ENCODE data around the gene LEKR1. TPM values are rescaled to one million over a fixed set of nuclear protein-coding genes. Genes with fewer than 3 reads are reported as not detected.
"Not testable (repeated sequence)": the region's sequence is repeated elsewhere in the genome, so short reads cannot be mapped to it uniquely, and the experiment has no call there.

The LEKR1 gene
- total RNA-seq, 2 experiments from 2014 or later: 1.4 to 1.6 TPM

DNA sequence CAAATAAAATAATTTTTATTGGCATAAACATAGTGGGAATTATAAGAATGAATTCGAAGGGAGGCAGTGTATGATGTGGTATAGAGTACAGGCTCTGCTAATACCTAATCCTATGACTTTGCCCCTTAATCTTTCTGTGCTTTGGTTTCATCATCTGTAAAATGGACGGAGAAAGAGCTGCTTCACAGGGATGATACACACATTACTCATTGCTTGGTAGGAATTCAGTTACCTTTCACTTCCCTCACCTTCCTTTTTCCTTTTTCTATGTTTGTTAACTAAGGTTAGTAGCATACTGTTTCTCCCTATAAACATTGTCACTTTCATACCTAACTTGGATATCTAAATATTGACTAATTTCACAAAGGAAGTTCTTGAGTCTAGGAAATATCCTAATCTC is 36.2 kb downstream of the LEKR1 start:
- ChIA-PET CTCF (no interaction called here), POLR2A (no interaction called here)
- Mint-ChIP-seq H3K4me1 (peaks cover under 1% of the 10 kb centered on the region), H3K9me3 (no peaks in the 10 kb centered on the region), H3K27me3 (no peaks in the 10 kb centered on the region), H3K4me3 (no peak overlapping the region), H3K27ac (no peak overlapping the region), H3K36me3 (ENCODE audit: low read depth) (no peaks in the 10 kb centered on the region)
- DNase-seq: no peak

DNA sequence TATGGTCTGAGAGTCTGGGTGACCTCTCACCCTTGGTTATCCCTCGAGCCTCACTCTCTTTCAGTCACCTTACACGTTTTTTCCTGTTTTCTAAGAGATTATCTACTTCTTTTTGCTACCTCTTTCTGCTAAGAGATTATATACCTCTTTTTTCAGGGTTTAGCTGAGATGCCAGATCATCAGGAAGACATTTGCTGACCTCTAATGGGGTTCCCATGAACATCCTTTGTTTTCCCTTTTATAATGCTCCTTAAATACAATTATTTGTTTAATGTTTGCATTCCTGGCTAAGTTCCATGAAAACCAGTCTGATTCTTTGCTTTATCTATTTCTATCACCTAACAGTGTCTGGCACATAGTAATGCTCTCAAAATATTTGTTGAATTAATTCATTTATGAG is 39.6 kb downstream of the LEKR1 start:
- CTCF ChIA-PET: no interaction called here
- Mint-ChIP-seq H3K9me3 (no peaks in the 10 kb centered on the region), H3K4me3 (no peak overlapping the region), H3K27ac (no peak overlapping the region), H3K36me3 (ENCODE audit: low read depth) (no peaks in the 10 kb centered on the region), H3K27me3 (no peaks in the 10 kb centered on the region), H3K4me1 (peaks cover 4% of the 10 kb centered on the region)
- POLR2A ChIA-PET: no interaction called here
- no peak for DNase-seq

DNA sequence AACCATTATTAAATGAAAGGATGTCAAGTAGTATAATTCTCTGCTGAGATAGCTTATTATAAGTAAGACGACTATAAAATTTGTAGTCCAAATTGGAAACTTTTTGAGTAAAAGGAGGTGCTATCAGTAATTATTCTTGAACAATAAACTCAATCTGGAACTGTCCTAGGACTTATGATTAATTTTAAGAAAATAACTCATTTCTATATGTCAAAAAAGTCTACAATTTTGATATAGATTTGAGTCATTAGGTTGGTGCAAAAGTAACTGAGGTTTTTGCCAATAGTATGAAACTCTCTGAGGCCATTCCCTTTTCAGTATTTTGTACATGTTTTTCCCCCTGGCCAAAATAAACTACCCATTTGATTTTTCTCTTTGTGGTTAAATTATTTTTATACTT is 41.0 kb downstream of the LEKR1 start:
- peaks cover 4% of the 10 kb centered on the region for H3K4me1 Mint-ChIP-seq

DNA sequence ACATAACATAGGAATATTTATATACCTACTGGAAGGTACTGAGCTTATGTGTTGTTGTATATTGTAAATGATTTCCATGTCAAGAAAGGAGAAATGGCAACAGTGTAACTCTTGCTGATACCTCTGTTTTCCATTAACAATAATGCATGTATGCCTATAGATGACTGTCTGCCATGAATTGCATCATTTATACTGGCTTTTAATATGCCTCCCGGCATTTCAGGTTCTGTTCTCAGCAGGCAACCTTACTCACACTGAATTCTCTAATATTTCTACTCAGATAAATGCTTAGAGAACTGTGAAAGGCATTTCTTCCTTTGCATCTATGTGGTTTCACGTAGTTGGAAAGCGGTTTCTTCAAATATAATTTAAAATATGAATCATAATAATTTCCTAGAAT is 41.8 kb downstream of the LEKR1 start:
- DNase-seq: no peak
- H3K27me3 Mint-ChIP-seq: no peaks in the 10 kb centered on the region
- no peak overlapping the region for H3K27ac Mint-ChIP-seq
- peaks cover 4% of the 10 kb centered on the region for H3K4me1 Mint-ChIP-seq
- POLR2A ChIA-PET: no interaction called here
- no peak overlapping the region for H3K4me3 Mint-ChIP-seq
- CTCF ChIA-PET: no interaction called here
- no peaks in the 10 kb centered on the region for H3K36me3 Mint-ChIP-seq (ENCODE audit: low read depth)
- peaks cover 12% of the 10 kb centered on the region for H3K9me3 Mint-ChIP-seq

More for the DNA sequence above, 41.0 kb downstream of the LEKR1 start:
- POLR2A ChIA-PET: no interaction called here
- Mint-ChIP-seq H3K9me3 (peaks cover 7% of the 10 kb centered on the region), H3K27ac (no peak overlapping the region), H3K36me3 (ENCODE audit: low read depth) (no peaks in the 10 kb centered on the region), H3K27me3 (no peaks in the 10 kb centered on the region), H3K4me3 (no peak overlapping the region)
- CTCF ChIA-PET: no interaction called here
- DNase-seq: no peak

DNA sequence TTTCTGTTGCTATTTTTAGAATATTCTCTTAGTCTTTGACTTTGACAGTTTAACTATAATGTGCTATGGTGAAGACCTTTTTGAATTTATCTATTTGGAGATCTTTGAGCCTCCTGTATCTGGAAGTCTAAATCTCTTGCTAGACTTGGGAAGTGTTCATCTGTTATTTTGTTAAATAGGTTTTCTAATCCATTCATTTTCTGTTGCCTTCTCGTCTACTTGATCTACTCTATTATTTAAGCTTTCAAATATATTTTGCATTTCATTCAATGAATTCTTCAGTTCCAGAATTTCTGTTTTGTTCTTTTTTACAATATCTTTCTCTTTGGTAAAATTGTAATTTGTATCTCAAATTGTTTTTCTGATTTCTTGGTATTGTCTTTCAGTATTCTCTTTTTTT is 47.8 kb downstream of the LEKR1 start:
- POLR2A ChIA-PET: interaction anchor here (0.7 kb wide), 1 partner anchor 231 kb away, joined by 4 read pairs; no protein-coding TSS in a partner anchor
- Mint-ChIP-seq H3K27ac (no peak overlapping the region), H3K4me1 (no peaks in the 10 kb centered on the region), H3K27me3 (peaks cover 4% of the 10 kb centered on the region), H3K4me3 (no peak overlapping the region), H3K36me3 (ENCODE audit: low read depth) (peaks cover 18% of the 10 kb centered on the region), H3K9me3 (peaks cover 46% of the 10 kb centered on the region)
- DNase-seq: no peak
- CTCF ChIA-PET: no interaction called here

DNA sequence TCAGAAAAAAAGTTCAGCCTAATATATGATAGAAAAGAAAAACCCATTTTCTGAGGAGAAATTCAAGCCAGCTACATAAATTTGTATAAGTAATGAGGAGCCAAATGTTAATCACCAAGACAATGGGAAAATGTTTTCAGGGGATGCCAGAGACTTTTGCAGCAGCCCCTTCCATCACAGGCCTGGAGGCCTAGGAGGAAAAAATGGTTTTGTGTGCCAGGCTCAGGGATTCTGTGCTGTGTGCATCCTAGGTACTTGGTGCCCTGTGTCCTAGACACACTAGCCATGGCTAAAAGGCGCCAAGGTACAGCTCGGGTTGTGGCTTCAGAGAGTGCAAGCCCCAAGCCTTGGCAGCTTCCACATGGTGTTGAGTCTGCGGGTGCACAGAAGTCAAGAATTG is 53.3 kb downstream of the LEKR1 start:
- DNase-seq, POLR2A ChIA-PET, H3K4me3 Mint-ChIP-seq, CTCF ChIA-PET, H3K4me1 Mint-ChIP-seq, H3K27me3 Mint-ChIP-seq, H3K27ac Mint-ChIP-seq: not testable (repeated sequence)
- peaks cover 16% of the 10 kb centered on the region for H3K36me3 Mint-ChIP-seq (ENCODE audit: low read depth)
- peaks cover 42% of the 10 kb centered on the region for H3K9me3 Mint-ChIP-seq

DNA sequence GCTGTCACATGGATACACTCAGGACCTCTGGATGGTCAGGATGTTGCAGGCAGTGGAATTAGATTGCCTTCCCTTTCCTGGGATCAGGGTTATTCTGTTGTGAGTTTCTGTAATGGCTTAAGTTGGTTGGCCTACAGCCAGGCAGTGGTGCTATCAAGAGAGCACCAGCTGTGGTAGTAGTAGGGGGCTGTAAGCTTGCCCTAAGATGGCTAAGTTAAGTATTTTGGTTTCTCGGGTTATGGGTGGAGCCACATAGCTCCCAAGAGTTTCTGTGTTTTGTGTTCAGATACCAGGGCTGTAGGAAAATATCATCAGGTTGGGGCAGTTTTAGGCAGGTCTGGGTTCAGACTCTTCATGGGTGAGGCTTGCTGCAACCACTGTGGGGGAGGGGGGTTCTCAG is 59.6 kb downstream of the LEKR1 start:
- Mint-ChIP-seq H3K4me3 (no peak overlapping the region), H3K36me3 (ENCODE audit: low read depth) (no peaks in the 10 kb centered on the region), H3K27ac (no peak overlapping the region), H3K9me3 (peaks cover 9% of the 10 kb centered on the region), H3K4me1 (no peaks in the 10 kb centered on the region), H3K27me3 (peaks cover 3% of the 10 kb centered on the region)
- CTCF ChIA-PET: no interaction called here
- POLR2A ChIA-PET: no interaction called here
- DNase-seq: no peak

DNA sequence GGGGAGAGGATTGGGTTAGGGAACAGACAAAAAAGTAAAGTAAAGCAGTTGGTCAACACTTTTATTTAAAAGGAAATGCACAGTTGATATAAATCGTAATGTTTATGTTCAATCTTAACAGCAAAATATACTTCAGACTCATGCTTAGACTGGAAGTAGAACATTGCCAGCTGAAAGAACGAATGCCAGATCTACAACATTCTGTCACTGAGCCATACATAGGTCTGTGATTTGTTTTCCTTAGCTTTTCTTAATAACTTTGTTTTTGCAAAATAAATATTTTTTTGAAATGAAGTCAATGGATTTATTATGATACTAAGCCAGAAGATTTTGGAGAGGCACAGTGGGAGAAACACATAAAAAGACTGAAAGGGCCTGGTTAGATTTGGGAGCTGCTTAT is 62.0 kb downstream of the LEKR1 start:
- no peak overlapping the region for H3K27ac Mint-ChIP-seq
- no peak for DNase-seq
- peaks cover 3% of the 10 kb centered on the region for H3K27me3 Mint-ChIP-seq
- CTCF ChIA-PET: no interaction called here
- POLR2A ChIA-PET: no interaction called here
- peaks cover 7% of the 10 kb centered on the region for H3K9me3 Mint-ChIP-seq
- H3K36me3 Mint-ChIP-seq (ENCODE audit: low read depth): no peaks in the 10 kb centered on the region
- peaks cover 3% of the 10 kb centered on the region for H3K4me1 Mint-ChIP-seq
- no peak overlapping the region for H3K4me3 Mint-ChIP-seq

DNA sequence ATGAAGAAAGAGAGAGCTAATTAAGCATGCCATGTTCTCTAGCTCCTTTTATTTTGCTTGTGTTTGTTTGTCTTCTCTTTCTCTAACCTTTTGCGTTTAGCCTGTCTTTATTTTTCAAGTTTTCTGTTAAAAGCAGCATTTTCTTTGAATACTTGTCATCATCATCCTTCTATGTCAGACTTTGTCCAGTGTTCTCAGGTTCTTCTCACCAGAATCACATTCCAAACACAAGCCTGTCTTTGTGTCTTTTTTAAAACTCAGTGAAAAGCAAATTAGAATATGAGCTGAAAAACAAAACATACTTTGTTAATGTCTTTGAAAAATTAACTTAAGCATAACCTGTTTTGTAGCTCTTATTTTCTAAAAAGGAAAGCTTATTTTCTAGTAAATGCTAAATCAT is 62.4 kb downstream of the LEKR1 start:
- Mint-ChIP-seq H3K36me3 (ENCODE audit: low read depth) (no peaks in the 10 kb centered on the region), H3K4me1 (peaks cover 3% of the 10 kb centered on the region), H3K4me3 (no peak overlapping the region), H3K27me3 (peaks cover 3% of the 10 kb centered on the region), H3K27ac (no peak overlapping the region), H3K9me3 (peaks cover 6% of the 10 kb centered on the region)
- DNase-seq: no peak
- POLR2A ChIA-PET: no interaction called here
- CTCF ChIA-PET: no interaction called here

DNA sequence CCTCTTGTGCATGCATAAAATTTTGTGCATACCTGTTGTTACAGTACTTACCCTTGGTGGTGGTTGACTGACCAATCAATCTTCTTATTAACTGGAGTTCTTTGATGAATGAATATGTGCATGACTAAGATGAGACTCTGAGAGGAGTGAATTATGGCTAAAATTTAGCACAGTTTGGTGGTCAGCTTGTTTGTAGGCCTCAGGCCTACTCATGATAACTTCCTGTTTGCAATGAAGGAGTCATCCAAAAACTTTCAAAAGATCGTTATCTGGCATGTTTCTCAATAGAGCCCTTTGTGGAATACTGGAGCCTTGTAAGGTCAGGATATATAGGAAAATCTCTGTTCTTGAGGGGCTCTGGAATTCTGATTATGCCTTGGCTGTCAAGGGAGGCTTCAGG is 66.5 kb downstream of the LEKR1 start:
- Mint-ChIP-seq H3K4me3 (no peak overlapping the region), H3K36me3 (ENCODE audit: low read depth) (no peaks in the 10 kb centered on the region), H3K27ac (no peak overlapping the region), H3K27me3 (peaks cover 1% of the 10 kb centered on the region), H3K4me1 (peaks cover 3% of the 10 kb centered on the region), H3K9me3 (no peaks in the 10 kb centered on the region)
- CTCF ChIA-PET: no interaction called here
- POLR2A ChIA-PET: no interaction called here
- no peak for DNase-seq

DNA sequence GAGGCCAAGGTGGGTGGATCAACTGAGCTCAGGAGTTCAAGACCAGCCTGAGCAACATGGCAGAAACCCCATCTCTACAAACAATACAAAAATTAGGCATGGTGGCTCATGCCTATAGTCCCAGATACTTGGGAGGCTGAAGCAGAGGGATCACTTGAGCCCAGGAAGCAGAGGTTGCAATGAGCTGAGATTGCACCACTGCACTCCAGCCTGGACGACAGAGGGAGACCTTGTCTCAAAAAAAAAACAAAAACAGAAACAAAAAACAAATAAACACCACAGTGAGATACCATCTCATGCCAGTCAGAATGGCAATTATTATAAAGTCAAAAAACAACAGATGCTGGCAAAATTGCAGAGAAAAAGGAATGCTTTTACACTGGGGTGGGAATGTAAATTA is 69.2 kb downstream of the LEKR1 start:
- H3K4me1 Mint-ChIP-seq; H3K4me3 Mint-ChIP-seq; POLR2A ChIA-PET; H3K27me3 Mint-ChIP-seq; CTCF ChIA-PET; H3K27ac Mint-ChIP-seq; DNase-seq; H3K36me3 Mint-ChIP-seq (ENCODE audit: low read depth); H3K9me3 Mint-ChIP-seq: not testable (repeated sequence)

DNA sequence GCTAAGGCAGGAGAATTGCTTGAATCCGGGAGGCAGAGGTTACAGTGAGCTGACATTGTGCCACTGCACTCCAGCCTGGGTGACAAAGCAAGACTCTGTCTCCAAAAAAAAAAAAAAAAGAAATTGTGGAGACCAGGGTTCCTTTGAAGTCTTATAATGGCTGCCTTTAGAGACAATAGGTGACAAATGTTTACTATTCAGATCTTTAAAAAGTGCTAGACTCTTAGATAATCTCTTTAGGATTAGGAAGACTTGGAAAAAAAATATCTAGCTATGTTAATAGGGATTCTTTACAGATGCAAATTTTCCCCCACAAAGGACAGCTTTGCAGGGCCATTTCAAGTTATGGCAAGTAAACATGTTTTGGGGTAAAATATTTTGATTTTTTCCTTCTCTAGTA is 71.7 kb downstream of the LEKR1 start:
- H3K9me3 Mint-ChIP-seq; H3K27me3 Mint-ChIP-seq; H3K4me1 Mint-ChIP-seq; H3K36me3 Mint-ChIP-seq (ENCODE audit: low read depth); DNase-seq; H3K4me3 Mint-ChIP-seq; H3K27ac Mint-ChIP-seq: not testable (repeated sequence)
- POLR2A ChIA-PET: interaction anchor here (0.7 kb wide), 1 partner anchor 11 kb away, joined by 3 read pairs; no protein-coding TSS in a partner anchor
- CTCF ChIA-PET: interaction anchor here (0.7 kb wide), 1 partner anchor 170 kb away, joined by 3 read pairs; no protein-coding TSS in a partner anchor

DNA sequence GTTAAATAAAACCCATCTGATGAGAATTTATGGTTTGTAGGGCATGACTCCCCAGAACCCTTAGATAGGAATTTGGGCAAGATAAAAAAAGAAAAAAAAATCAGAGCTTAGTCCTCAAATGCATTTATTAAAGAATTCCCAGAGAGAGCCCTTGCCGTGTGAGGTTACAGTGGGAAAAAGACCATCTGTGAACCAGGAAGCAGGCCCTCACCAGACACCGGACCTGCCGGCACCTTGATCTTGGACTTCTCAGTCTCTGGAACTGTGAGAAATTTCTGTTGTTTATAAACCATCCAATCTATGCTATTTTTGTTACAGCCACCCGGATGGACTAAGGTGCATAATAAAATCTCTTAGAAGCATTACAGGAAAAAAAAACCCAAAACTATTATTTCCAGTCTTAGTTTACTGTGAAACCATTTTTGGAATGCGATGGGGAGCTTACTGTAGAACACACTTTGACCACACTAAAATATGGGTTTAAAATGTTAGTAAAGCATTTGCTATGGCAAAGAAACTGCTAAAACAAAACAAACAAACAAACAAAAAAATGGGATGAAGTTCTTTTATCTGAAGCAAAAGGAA is 72.2 kb downstream of the LEKR1 start:
- H3K4me1 Mint-ChIP-seq: no peaks in the 10 kb centered on the region
- DNase-seq: no peak
- H3K27ac Mint-ChIP-seq: no peak overlapping the region
- no peak overlapping the region for H3K4me3 Mint-ChIP-seq
- POLR2A ChIA-PET: interaction anchor here (0.7 kb wide), 1 partner anchor 11 kb away, joined by 3 read pairs; no protein-coding TSS in a partner anchor
- CTCF ChIA-PET: interaction anchor here (0.7 kb wide), 1 partner anchor 169 kb away, joined by 3 read pairs; no protein-coding TSS in a partner anchor
- H3K27me3 Mint-ChIP-seq: no peaks in the 10 kb centered on the region
- no peaks in the 10 kb centered on the region for H3K36me3 Mint-ChIP-seq (ENCODE audit: low read depth)
- no peaks in the 10 kb centered on the region for H3K9me3 Mint-ChIP-seq

DNA sequence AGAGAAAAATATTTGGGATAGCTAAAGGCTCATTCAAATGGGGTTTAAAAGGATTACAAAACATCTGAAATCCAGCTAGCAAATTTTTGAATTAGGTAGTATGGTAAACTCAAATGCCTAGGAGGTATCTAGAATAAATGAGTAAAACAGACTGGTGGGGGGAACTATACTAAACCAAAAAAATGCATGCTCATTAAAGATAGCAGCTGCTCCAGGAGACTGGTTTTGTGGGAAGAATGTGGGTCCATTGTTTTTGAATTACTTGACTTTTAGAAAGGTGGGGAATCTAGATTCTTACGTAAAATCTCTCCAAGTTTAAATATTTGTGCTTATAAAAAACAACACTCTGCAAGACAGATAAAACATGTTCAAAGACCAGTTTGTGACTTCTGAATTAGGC is 73.8 kb downstream of the LEKR1 start:
- no peaks in the 10 kb centered on the region for H3K27me3 Mint-ChIP-seq
- H3K4me3 Mint-ChIP-seq: no peak overlapping the region
- CTCF ChIA-PET: no interaction called here
- no peak for DNase-seq
- H3K4me1 Mint-ChIP-seq: no peaks in the 10 kb centered on the region
- no peaks in the 10 kb centered on the region for H3K36me3 Mint-ChIP-seq (ENCODE audit: low read depth)
- no peaks in the 10 kb centered on the region for H3K9me3 Mint-ChIP-seq
- POLR2A ChIA-PET: no interaction called here
- no peak overlapping the region for H3K27ac Mint-ChIP-seq

All from activated CD4-positive, alpha-beta memory T cell treated with anti-CD3 and anti-CD28 coated beads, Interleukin-2, amount 10 ng/mL, durations not matched to agents 7 days and 5 days (primary cell).